GM12801 (cell line): ENCODE measurements around the gene SYT2.

Experiments
- TF ChIP-seq, protein P1 (sequence below): IDR thresholded peaks from one replicate; pipeline ENCODE4 v1.5.1; 2011; ENCODE audit warnings: control low read depth; ENCODE audit not compliant: insufficient read length; ENCODE audit errors: extremely low read depth

SYT2 gene

DNA sequence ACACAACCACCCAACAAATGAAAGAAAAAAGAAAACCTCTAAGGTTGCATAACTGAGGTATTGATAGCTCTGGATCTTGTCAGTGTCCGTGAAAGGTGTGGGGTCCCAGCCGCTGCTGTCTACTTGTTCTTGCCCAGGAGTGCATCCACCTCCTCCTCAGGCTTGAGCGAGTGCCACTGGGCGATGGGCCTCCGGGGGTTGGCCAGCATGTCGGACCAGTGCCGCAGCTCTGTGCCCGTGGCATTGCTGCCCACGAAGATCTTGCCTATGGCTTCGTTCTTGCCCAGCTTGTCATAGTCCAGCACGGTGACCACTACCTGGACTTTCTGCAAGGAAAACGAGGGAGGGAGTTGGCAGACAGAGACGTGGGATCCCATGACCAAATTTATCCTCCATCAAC is 113.6 kb downstream of the SYT2 start:
- TF ChIP-seq, protein P1, sequence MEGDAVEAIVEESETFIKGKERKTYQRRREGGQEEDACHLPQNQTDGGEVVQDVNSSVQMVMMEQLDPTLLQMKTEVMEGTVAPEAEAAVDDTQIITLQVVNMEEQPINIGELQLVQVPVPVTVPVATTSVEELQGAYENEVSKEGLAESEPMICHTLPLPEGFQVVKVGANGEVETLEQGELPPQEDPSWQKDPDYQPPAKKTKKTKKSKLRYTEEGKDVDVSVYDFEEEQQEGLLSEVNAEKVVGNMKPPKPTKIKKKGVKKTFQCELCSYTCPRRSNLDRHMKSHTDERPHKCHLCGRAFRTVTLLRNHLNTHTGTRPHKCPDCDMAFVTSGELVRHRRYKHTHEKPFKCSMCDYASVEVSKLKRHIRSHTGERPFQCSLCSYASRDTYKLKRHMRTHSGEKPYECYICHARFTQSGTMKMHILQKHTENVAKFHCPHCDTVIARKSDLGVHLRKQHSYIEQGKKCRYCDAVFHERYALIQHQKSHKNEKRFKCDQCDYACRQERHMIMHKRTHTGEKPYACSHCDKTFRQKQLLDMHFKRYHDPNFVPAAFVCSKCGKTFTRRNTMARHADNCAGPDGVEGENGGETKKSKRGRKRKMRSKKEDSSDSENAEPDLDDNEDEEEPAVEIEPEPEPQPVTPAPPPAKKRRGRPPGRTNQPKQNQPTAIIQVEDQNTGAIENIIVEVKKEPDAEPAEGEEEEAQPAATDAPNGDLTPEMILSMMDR: no peak

GRCh38 chr1:202593845-202594244 is 116.4 kb downstream of the SYT2 start:
- TF ChIP-seq, protein P1: no peak

DNA sequence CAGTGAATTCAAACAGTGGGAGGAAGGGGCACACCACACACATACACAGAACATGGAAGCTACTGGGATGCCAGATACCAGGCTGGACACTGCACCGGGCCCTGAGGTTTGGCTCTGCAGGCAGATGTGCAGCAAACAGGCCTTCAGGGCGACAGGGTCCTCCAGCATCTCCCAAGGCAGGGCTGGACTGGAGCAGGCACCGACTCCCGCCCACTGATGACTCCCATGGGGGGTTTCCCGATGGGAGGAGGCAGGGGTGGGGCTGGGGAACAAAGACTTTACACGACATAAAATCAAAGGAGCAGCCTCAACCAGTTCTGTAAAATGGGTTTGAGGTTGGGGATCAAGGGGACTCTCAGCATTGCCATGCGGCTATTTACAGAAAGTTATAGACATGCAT is 118.1 kb downstream of the SYT2 start:
- TF ChIP-seq, protein P1: no peak

GRCh38 chr1:202591515-202591914 is 118.7 kb downstream of the SYT2 start:
- TF ChIP-seq, protein P1: no peak

DNA sequence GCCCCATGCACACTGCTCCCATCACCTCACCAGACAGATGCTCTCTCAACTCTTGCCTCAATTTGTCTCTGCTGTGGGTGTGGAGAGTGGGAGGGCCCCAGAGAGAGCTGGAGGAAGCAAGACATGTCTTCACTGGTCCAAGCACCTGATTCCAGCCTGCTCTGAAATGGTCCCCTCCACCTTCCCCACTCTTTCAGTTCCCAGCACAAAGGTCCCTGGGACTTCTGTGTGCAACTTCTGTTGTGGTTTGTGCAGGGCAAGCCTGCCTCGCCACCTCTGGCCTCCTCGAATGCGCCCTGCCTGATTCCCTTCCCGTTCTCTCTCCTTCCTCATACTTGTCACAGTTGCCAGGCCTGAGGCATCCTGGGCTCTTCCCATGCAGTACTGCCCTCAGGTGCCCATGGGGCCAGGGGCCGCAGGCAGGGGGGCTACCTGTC is 119.3 kb downstream of the SYT2 start:
- TF ChIP-seq, protein P1: no peak

DNA sequence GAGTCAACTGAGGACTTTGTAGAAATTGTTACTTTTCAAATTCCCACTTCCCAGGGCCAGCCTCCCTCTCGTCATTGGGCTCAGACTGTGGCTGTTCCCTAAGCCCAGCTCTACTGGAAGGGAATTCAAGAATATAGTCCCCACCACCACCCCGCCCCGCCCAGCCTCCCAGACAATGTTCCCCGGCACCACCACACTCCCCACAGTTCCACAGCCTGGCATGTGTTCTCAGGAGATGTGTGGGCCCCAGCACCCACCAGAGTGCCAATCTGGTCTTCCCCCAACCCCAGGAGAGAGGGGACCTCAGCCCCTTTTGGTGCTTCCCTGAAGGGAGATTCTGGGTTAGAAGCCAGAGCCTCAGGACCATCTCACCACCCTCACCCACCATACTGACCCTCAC is 120.1 kb downstream of the SYT2 start:
- TF ChIP-seq, protein P1: no peak

- TF ChIP-seq, protein P1: no peak
These were observed 120.9 kb downstream of the SYT2 start for GRCh38 chr1:202589190-202589930.
